H9 (cell line): ENCODE measurements around the gene TGFB1I1. TPM values are rescaled to one million over a fixed set of nuclear protein-coding genes. Genes with fewer than 3 reads are reported as not detected.

Source experiments
- DNase-seq: peaks from one replicate; pipeline ENCODE4 v3.0.0-alpha.2; 2017
- H2AFZ ChIP-seq: one replicate; pipeline ENCODE4 v1.6.1; 2013; ENCODE audit warnings: mild to moderate bottlenecking, low read length, control low read depth, moderate library complexity
- H2AK5ac ChIP-seq: 2 replicates; pipeline ENCODE4 v1.6.1; 2013; ENCODE audit warnings: low read length, control low read depth, mixed read lengths; ENCODE audit not compliant: insufficient read length
- H2BK120ac ChIP-seq: one replicate; pipeline ENCODE4 v1.6.1; 2013; ENCODE audit warnings: low read depth, mild to moderate bottlenecking, low read length, control low read depth, inconsistent platforms; ENCODE audit not compliant: poor library complexity, severe bottlenecking
- H2BK12ac ChIP-seq: 2 replicates; pipeline ENCODE4 v1.6.1; 2013; ENCODE audit warnings: low read length, control low read depth, mixed read lengths, low read depth; ENCODE audit not compliant: insufficient read length
- H2BK15ac ChIP-seq: 2 replicates; pipeline ENCODE4 v1.6.1; 2013; ENCODE audit warnings: low read depth, low read length, control low read depth
- H2BK20ac ChIP-seq: one replicate; pipeline ENCODE4 v1.6.1; 2013; ENCODE audit warnings: low read depth, mild to moderate bottlenecking, low read length, control low read depth, inconsistent platforms; ENCODE audit not compliant: poor library complexity, severe bottlenecking
- H2BK5ac ChIP-seq: 2 replicates; pipeline ENCODE4 v1.6.1; 2013; ENCODE audit warnings: low read length, control low read depth, mixed read lengths; ENCODE audit not compliant: insufficient read length
- H3K14ac ChIP-seq: 2 replicates; pipeline ENCODE4 v1.6.1; 2013; ENCODE audit warnings: low read length, control low read depth; ENCODE audit not compliant: insufficient read depth
- H3K18ac ChIP-seq: 2 replicates; pipeline ENCODE4 v1.6.1; 2013; ENCODE audit warnings: low read depth, mild to moderate bottlenecking, mixed read lengths, low read length, control low read depth; ENCODE audit not compliant: insufficient read length
- H3K23ac ChIP-seq: 2 replicates; pipeline ENCODE4 v1.6.1; 2013; ENCODE audit warnings: low read length, control low read depth, mixed read lengths, low read depth; ENCODE audit not compliant: insufficient read length
- H3K23me2 ChIP-seq: 2 replicates; pipeline ENCODE4 v1.6.1; 2013; ENCODE audit warnings: low read depth, mild to moderate bottlenecking, mixed read lengths, low read length, control low read depth; ENCODE audit not compliant: insufficient read length, poor library complexity, severe bottlenecking
- H3K27ac ChIP-seq: 2 replicates; pipeline ENCODE4 v1.5.1; 2013; ENCODE audit warnings: low read length, control low read depth, mixed read lengths, low read depth; ENCODE audit not compliant: insufficient read length
- H3K27me3 ChIP-seq: 2 replicates; pipeline ENCODE4 v1.6.1; 2013; ENCODE audit warnings: low read length, control low read depth, inconsistent platforms; ENCODE audit not compliant: insufficient read depth
- H3K4ac ChIP-seq: 2 replicates; pipeline ENCODE4 v1.6.1; 2013; ENCODE audit warnings: low read depth, mild to moderate bottlenecking, control low read depth, inconsistent platforms, low read length, moderate library complexity
- H3K4me1 ChIP-seq: 2 replicates; pipeline ENCODE4 v1.6.1; 2013; ENCODE audit warnings: low read length, control low read depth, inconsistent platforms; ENCODE audit not compliant: insufficient read depth
- H3K4me2 ChIP-seq: 2 replicates; pipeline ENCODE4 v1.6.1; 2013; ENCODE audit warnings: low read length, control low read depth, mixed read lengths; ENCODE audit not compliant: insufficient read length, insufficient read depth
- H3K56ac ChIP-seq: 2 replicates; pipeline ENCODE4 v1.6.1; 2013; ENCODE audit warnings: low read depth, mild to moderate bottlenecking, mixed read lengths, low read length, control low read depth; ENCODE audit not compliant: insufficient read length
- H3K79me1 ChIP-seq: 2 replicates; pipeline ENCODE4 v1.6.1; 2013; ENCODE audit warnings: low read depth, mild to moderate bottlenecking, moderate library complexity, low read length, control low read depth, inconsistent platforms; ENCODE audit not compliant: insufficient read depth, poor library complexity, severe bottlenecking
- H3K79me2 ChIP-seq: 2 replicates; pipeline ENCODE4 v1.6.1; 2013; ENCODE audit warnings: low read length, control low read depth, inconsistent platforms; ENCODE audit not compliant: insufficient read depth
- H3K9ac ChIP-seq: 2 replicates; pipeline ENCODE4 v1.6.1; 2013; ENCODE audit warnings: low read length, control low read depth, mixed read lengths; ENCODE audit not compliant: insufficient read length; ENCODE audit errors: extremely low read depth
- H3K9me3 ChIP-seq: one replicate; pipeline ENCODE4 v1.6.1; 2013; ENCODE audit warnings: low read depth, low read length, inconsistent platforms; ENCODE audit not compliant: control insufficient read depth
- H3T11ph ChIP-seq: one replicate; pipeline ENCODE4 v1.6.1; 2013; ENCODE audit warnings: mild to moderate bottlenecking, low read length, control low read depth, inconsistent platforms
- H4K20me1 ChIP-seq: one replicate; pipeline ENCODE4 v1.6.1; 2013; ENCODE audit not compliant: control insufficient read depth, insufficient read length, insufficient read depth
- H4K5ac ChIP-seq: 2 replicates; pipeline ENCODE4 v1.6.1; 2013; ENCODE audit warnings: low read depth, mild to moderate bottlenecking, mixed read lengths, low read length, control low read depth; ENCODE audit not compliant: insufficient read length
- H4K8ac ChIP-seq: replicated peaks from 2 replicates; pipeline ENCODE4 v1.6.1; 2013; ENCODE audit warnings: low read length, control low read depth, mixed read lengths, low read depth; ENCODE audit not compliant: insufficient read length
- H4K91ac ChIP-seq: 2 replicates; pipeline ENCODE4 v1.6.1; 2013; ENCODE audit warnings: low read depth, mild to moderate bottlenecking, moderate library complexity, mixed read lengths, low read length, control low read depth; ENCODE audit not compliant: insufficient read length
- H3K27ac Mint-ChIP-seq, 3 experiments: 2 replicates in 2 of 3; 3 replicates in 1 of 3; pipeline ENCODE4 v1.8.0; 2020 to 2021; ENCODE audit warnings: mixed read lengths in 3 of 3, mild to moderate bottlenecking in 1 of 3, moderate library complexity in 1 of 3
- H3K27me3 Mint-ChIP-seq: 2 replicates; pipeline ENCODE4 v1.8.0; 2021; ENCODE audit warnings: low read depth, mild to moderate bottlenecking, moderate library complexity, mixed read lengths
- H3K36me3 Mint-ChIP-seq, 3 experiments: 2 replicates in 2 of 3; 3 replicates in 1 of 3; pipeline ENCODE4 v1.8.0; 2020 to 2021; ENCODE audit warnings: low read depth in 3 of 3, mixed read lengths in 3 of 3; ENCODE audit not compliant: insufficient read depth in 1 of 3
- H3K4me1 Mint-ChIP-seq, 2 experiments: 2 replicates each; pipeline ENCODE4 v1.8.0; 2020; ENCODE audit warnings: mixed read lengths in 2 of 2
- H3K4me3 Mint-ChIP-seq, 2 experiments: 2 replicates in 1 of 2; 3 replicates in 1 of 2; pipeline ENCODE4 v1.8.0; 2020 to 2021; ENCODE audit warnings: mild to moderate bottlenecking in 2 of 2, mixed read lengths in 2 of 2, moderate library complexity in 1 of 2
- H3K9me3 Mint-ChIP-seq, 2 experiments: 2 replicates in 1 of 2; 3 replicates in 1 of 2; pipeline ENCODE4 v1.8.0; 2020; ENCODE audit warnings: mild to moderate bottlenecking in 2 of 2, mixed read lengths in 2 of 2, moderate library complexity in 1 of 2
- WGBS: extraction: QIAGEN DNeasy Blood & Tissue Kit; methylation state at CpG from one replicate; pipeline ENCODE4 v1.1.7; 2013; ENCODE audit warnings: missing lambda C conversion rate, low lambda C conversion rate, mixed read lengths; ENCODE audit not compliant: insufficient read length; ENCODE audit errors: extremely low coverage; 5-methylcytosine and 5-hydroxymethylcytosine counted together
- total RNA-seq: library from RNA; stranded (reverse); gene quantifications from 2 replicates; pipeline ENCODE4 v1.2.1, GENCODE V29; 2021
- TF ChIP-seq, protein P1 (sequence below): fragments of 200-600 bp; sonication (generic); conservative IDR thresholded peaks from 3 replicates; pipeline ENCODE4 v1.8.0; 2021; ENCODE audit warnings: antibody characterized with exemption, mild to moderate bottlenecking

Gene TGFB1I1
- total RNA-seq, 1 experiment from 2014 or later = 15.4 TPM

DNA sequence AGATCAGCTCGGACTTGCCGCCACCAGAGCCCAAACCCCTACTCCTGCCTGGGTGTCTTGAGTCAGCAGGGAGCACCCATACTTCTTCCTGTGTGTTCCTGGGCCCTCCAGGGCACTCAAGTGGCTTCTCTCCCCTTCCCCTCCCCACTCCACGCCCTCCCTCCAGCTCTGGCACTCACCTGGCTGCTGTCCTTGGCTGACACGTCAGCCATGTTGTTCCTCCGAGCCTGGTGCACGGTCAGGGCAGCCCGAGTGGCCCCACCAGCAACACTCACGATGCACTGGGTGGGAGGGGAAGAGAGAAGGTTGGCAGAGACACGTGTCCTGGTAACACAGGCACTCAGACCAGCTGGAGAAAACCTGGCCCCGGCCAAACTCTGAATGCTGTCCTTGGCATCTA lies 24.7 kb downstream of the TGFB1I1 start:
- no peak overlapping the region for H2BK5ac ChIP-seq
- H3T11ph ChIP-seq = no peak overlapping the region
- no peak overlapping the region for H4K8ac ChIP-seq
- no peak overlapping the region for H2BK12ac ChIP-seq
- no peaks in the 10 kb centered on the region for H3K79me2 ChIP-seq
- no peak overlapping the region for H3K56ac ChIP-seq
- Mint-ChIP-seq H3K27me3 (no peaks in the 10 kb centered on the region), H3K9me3 (no peaks in the 10 kb centered on the region), H3K27ac (peak overlapping the region in 1 of 3 experiments; percentile 44; a peak in 1 of 7 replicates), H3K4me3 (no peak overlapping the region), H3K36me3 (peaks cover 11 to 61% (median 38%) of the 10 kb centered on the region in 3 experiments), H3K4me1 (peaks cover 6% of the 10 kb centered on the region in 2 experiments)
- H2AFZ ChIP-seq = no peak overlapping the region
- H2BK20ac ChIP-seq = no peak overlapping the region
- DNase-seq = no peak
- H2BK120ac ChIP-seq = no peak overlapping the region
- no peak overlapping the region for H3K18ac ChIP-seq
- no peaks in the 10 kb centered on the region for H3K27me3 ChIP-seq
- no peak overlapping the region for H3K27ac ChIP-seq
- H3K4me2 ChIP-seq = no peak overlapping the region
- H4K5ac ChIP-seq = no peak overlapping the region
- no peak overlapping the region for H3K23ac ChIP-seq
- no peak overlapping the region for H3K9ac ChIP-seq
- H3K4ac ChIP-seq = no peak overlapping the region
- TF ChIP-seq, protein P1, sequence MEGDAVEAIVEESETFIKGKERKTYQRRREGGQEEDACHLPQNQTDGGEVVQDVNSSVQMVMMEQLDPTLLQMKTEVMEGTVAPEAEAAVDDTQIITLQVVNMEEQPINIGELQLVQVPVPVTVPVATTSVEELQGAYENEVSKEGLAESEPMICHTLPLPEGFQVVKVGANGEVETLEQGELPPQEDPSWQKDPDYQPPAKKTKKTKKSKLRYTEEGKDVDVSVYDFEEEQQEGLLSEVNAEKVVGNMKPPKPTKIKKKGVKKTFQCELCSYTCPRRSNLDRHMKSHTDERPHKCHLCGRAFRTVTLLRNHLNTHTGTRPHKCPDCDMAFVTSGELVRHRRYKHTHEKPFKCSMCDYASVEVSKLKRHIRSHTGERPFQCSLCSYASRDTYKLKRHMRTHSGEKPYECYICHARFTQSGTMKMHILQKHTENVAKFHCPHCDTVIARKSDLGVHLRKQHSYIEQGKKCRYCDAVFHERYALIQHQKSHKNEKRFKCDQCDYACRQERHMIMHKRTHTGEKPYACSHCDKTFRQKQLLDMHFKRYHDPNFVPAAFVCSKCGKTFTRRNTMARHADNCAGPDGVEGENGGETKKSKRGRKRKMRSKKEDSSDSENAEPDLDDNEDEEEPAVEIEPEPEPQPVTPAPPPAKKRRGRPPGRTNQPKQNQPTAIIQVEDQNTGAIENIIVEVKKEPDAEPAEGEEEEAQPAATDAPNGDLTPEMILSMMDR = no peak
- no peaks in the 10 kb centered on the region for H3K23me2 ChIP-seq
- H2AK5ac ChIP-seq = no peak overlapping the region
- no peak overlapping the region for H4K91ac ChIP-seq
- H2BK15ac ChIP-seq = no peak overlapping the region
- H3K9me3 ChIP-seq = no peaks in the 10 kb centered on the region
- H3K4me1 ChIP-seq = 0 out of 2 replicates have a peak, but pooled peaks cover under 1% of the 10 kb centered on the region
- no peaks in the 10 kb centered on the region for H4K20me1 ChIP-seq
- H3K14ac ChIP-seq = no peak overlapping the region
- H3K79me1 ChIP-seq = no peaks in the 10 kb centered on the region
- no CpG with 5 or more reads among the region's 10 CpGs for WGBS
